ENCODE results near the gene THRSP. TPM values are rescaled to one million over a fixed set of nuclear protein-coding genes. Genes with fewer than 3 reads are reported as not detected.

The THRSP gene
- total and polyA plus RNA-seq, 2 of the 4 experiments (the other 2 are of a cell fraction) = not detected

- H3K27ac ChIP-seq (ENCODE audit: insufficient read depth, low read length) = no peak overlapping the region
- H2AK9ac ChIP-seq (replicated peaks; ENCODE audit: low read depth, low read length, poor library complexity) = no peak overlapping the region
- H3K9me3 ChIP-seq (ENCODE audit: control insufficient read depth, insufficient read depth, low read length) = no peaks in the 10 kb centered on the region
- no peaks in the 10 kb centered on the region for H3K36me3 ChIP-seq (ENCODE audit: control insufficient read depth, insufficient read depth, low read length)
- no peak overlapping the region for H2BK5ac ChIP-seq (ENCODE audit: low read depth, low read length, poor library complexity, severe bottlenecking)
- H4K20me1 ChIP-seq (ENCODE audit: insufficient read depth, low read length) = no peaks in the 10 kb centered on the region
- dilution Hi-C loops (cut with HindIII; ENCODE audit: low sequenced_read_pairs, unreplicated experiment) = no loop called here
- no peak overlapping the region for H3K9ac ChIP-seq (ENCODE audit: low read depth, low read length)
- no peak overlapping the region for H3K18ac ChIP-seq (ENCODE audit: low read depth, low read length)
- CTCF ChIA-PET = interaction anchor here (0.6 to 1.0 kb wide), 2 partner anchors 14 to 38 kb away, joined by 3 read pairs; partner anchors contain the start of gene INTS4
- POLR2A ChIA-PET (ENCODE audit: unreplicated experiment) = no interaction called here
- no peak overlapping the region for H3K14ac ChIP-seq (replicated peaks; ENCODE audit: low read depth, low read length)
- no peak overlapping the region for H3K23ac ChIP-seq (ENCODE audit: low read depth, low read length)
- no peak for DNase-seq
- in situ Hi-C loops (cut with MboI; ENCODE audit: low sequenced_read_pairs) = no loop called here
- no peaks in the 10 kb centered on the region; the same call in 1 of the 2 replicates for H3K9me1 ChIP-seq (ENCODE audit: insufficient read depth, low read length)
- no peaks in the 10 kb centered on the region for H3K27me3 ChIP-seq (ENCODE audit: control insufficient read depth, insufficient read depth, low read length)
- ATAC-seq (ENCODE audit: low read depth) = no peak
- no peak overlapping the region for H3K4ac ChIP-seq (ENCODE audit: low read depth, low read length)
- no peak overlapping the region for H2BK20ac ChIP-seq (ENCODE audit: low read depth, low read length)
- H2BK15ac ChIP-seq (ENCODE audit: low read depth, low read length) = no peak overlapping the region
- H3K56ac ChIP-seq (ENCODE audit: extremely low read depth, insufficient read depth, low read length) = no peak overlapping the region
- no peak overlapping the region for H4K8ac ChIP-seq (ENCODE audit: low read depth in 2 of 2, low read length in 2 of 2)
- no peak overlapping the region for H4K5ac ChIP-seq (ENCODE audit: low read depth, low read length)
- H3K4me3 ChIP-seq (ENCODE audit: insufficient read depth, low read depth, low read length) = no peak overlapping the region
- no peaks in the 10 kb centered on the region for H3K79me1 ChIP-seq (ENCODE audit: low read depth in 1 of 2, low read length in 2 of 2)
- H3K4me2 ChIP-seq (ENCODE audit: low read depth, low read length) = no peak overlapping the region
- H3K4me1 ChIP-seq (ENCODE audit: control insufficient read depth, insufficient read depth, low read length) = peaks cover 3% of the 10 kb centered on the region; the same call in 1 of the 2 replicates
- BruUV-seq (replicated peaks) = no TSS peak
- H2AK5ac ChIP-seq (ENCODE audit: low read depth, low read length) = no peak overlapping the region
- TF ChIP-seq CEBPB (IDR thresholded peaks at IDR 0.05; ENCODE audit: low read depth, low read length) (no peak), BHLHE40 (IDR thresholded peaks at IDR 0.05; ENCODE audit: low read depth, low read length) (no peak), CHD1 (IDR thresholded peaks at IDR 0.05; ENCODE audit: low read depth, low read length) (no peak), MXI1 (IDR thresholded peaks at IDR 0.05; ENCODE audit: borderline replicate concordance, low read depth, low read length) (no peak), FOS (IDR thresholded peaks at IDR 0.05; ENCODE audit: low read depth, low read length) (no peak), RCOR1 (IDR thresholded peaks at IDR 0.05; ENCODE audit: insufficient replicate concordance, low read length) (no peak), MAZ (IDR thresholded peaks at IDR 0.05; ENCODE audit: borderline replicate concordance, low read depth, low read length) (no peak), USF2 (IDR thresholded peaks at IDR 0.05; ENCODE audit: low read depth, low read length) (no peak), SMC3 (IDR thresholded peaks at IDR 0.05; ENCODE audit: low read depth, low read length) (no peak), RAD21 (IDR thresholded peaks at IDR 0.05; ENCODE audit: low read length) (no peak), RFX5 (IDR thresholded peaks at IDR 0.05; ENCODE audit: low read depth, low read length) (no peak), POLR2A (IDR thresholded peaks at IDR 0.05; ENCODE audit: low read depth, low read length) (no peak), NFE2L2 (IDR thresholded peaks at IDR 0.05; ENCODE audit: low read depth, low read length) (no peak)
- no peak overlapping the region for H4K91ac ChIP-seq (ENCODE audit: insufficient read depth, low read depth, low read length)
- intact Hi-C loops (cut with micrococcal nuclease) = no loop called here
- H2AFZ ChIP-seq (replicated peaks; ENCODE audit: low read length, poor library complexity) = no peak overlapping the region
- H2BK120ac ChIP-seq (ENCODE audit: low read depth, low read length) = no peak overlapping the region
Measured at GRCh38 chr11:78032090-78032489, 31.6 kb upstream of the THRSP start.

Measured in IMR-90 (cell line).